H1 (cell line): ENCODE measurements around the gene GUCY1A1.

Experiments used
- CHD1 ChIP-seq: IDR thresholded peaks from 2 replicates; pipeline ENCODE4 v1.6.1; 2012; ENCODE audit warnings: low read depth, low read length, improper control_type of control experiment
- CTCF ChIP-seq, 3 experiments: IDR thresholded peaks; 1 replicate in 2 of 3; 2 replicates in 1 of 3; pipeline versions ENCODE4 v1.5.1 to v1.6.1; 2011; ENCODE audit warnings: low read length in 3 of 3, mild to moderate bottlenecking in 3 of 3, inconsistent platforms in 2 of 3, low read depth in 1 of 3, moderate library complexity in 1 of 3; ENCODE audit not compliant: insufficient read depth in 1 of 3; ENCODE audit errors: control extremely low read depth in 1 of 3
- EP300 ChIP-seq, 2 experiments: IDR thresholded peaks; 1 replicate in 1 of 2; 2 replicates in 1 of 2; pipeline ENCODE4 v1.6.1; 2011 to 2012; ENCODE audit warnings: low read depth in 2 of 2, low read length in 2 of 2, mild to moderate bottlenecking in 2 of 2, borderline replicate concordance in 1 of 2, inconsistent platforms in 1 of 2, moderate library complexity in 1 of 2
- MAFK ChIP-seq: IDR thresholded peaks from 2 replicates; pipeline ENCODE4 v1.6.1; 2012; ENCODE audit warnings: low read depth, mild to moderate bottlenecking, improper control_type of control experiment, low read length
- POLR2A ChIP-seq, 2 experiments: IDR thresholded peaks; 1 replicate in 1 of 2; 2 replicates in 1 of 2; pipeline ENCODE4 v1.6.1; 2011; ENCODE audit warnings: low read depth in 2 of 2, low read length in 2 of 2, mild to moderate bottlenecking in 2 of 2; ENCODE audit errors: control extremely low read depth in 1 of 2
- POLR2AphosphoS5 ChIP-seq: IDR thresholded peaks from 2 replicates; pipeline ENCODE4 v1.6.1; 2011; ENCODE audit warnings: low read depth, low read length
- POU5F1 ChIP-seq: IDR thresholded peaks from 2 replicates; pipeline ENCODE4 v1.6.1; 2011; ENCODE audit warnings: low read depth, mild to moderate bottlenecking, low read length, moderate library complexity
- SAP30 ChIP-seq: fragments of 300-600 bp; sonication (generic); IDR thresholded peaks from 2 replicates; pipeline ENCODE4 v1.7.1; 2012; ENCODE audit warnings: low read length, moderate library complexity, mild to moderate bottlenecking, inconsistent platforms; ENCODE audit not compliant: insufficient read depth, insufficient replicate concordance
- SIN3A ChIP-seq, 2 experiments: IDR thresholded peaks in 1 of 2; conservative IDR thresholded peaks in 1 of 2; 2 replicates each; pipeline ENCODE4 v1.6.1; 2011 to 2012; ENCODE audit warnings: low read length in 2 of 2, improper control_type of control experiment in 1 of 2, low read depth in 1 of 2, mild to moderate bottlenecking in 1 of 2
- SP1 ChIP-seq: IDR thresholded peaks from 2 replicates; pipeline ENCODE4 v1.6.1; 2011; ENCODE audit warnings: low read depth, low read length
- YY1 ChIP-seq: IDR thresholded peaks from 2 replicates; pipeline ENCODE4 v1.6.1; 2011; ENCODE audit warnings: low read depth, mild to moderate bottlenecking, low read length
- TF ChIP-seq, protein P1 (sequence below): IDR thresholded peaks from 2 replicates; pipeline ENCODE4 v1.6.1; 2011; ENCODE audit warnings: low read length, improper control_type of control experiment

DNA sequence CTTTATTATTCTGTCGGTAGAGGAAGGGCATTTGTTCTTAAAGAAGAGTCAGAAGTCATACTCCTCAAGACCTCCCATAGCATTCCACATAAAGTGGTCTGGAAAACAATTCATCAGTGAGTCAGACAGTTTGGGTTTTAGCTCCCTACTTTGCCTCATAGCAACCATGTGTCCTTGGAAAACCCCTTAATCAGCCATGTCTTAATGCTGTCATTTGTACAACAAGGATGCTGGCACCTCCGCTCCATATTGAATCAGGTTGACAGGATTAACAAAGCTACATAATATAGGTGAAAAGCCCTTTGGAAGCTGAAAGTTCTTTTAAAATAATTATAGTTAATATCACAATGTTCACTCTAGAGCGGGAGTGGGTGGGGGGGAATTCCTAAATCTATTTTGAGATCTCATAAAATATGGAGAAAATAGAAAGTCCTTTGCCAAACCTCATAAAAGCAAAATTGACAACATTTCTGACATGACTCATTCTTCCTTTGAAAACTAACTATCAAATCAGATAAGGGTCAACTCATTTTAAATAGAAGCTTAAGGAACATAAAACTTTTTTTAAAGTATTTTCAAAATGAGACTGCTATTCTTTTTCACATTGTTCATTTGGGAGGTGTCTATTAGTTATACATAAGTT is 37.3 kb upstream of the GUCY1A1 start:
- TF ChIP-seq CTCF (IDR thresholded peaks at IDR 0.05; ENCODE audit: control extremely low read depth in 1 of 3, insufficient read depth in 1 of 3, low read depth in 1 of 3, low read length in 3 of 3) (no peak), POLR2A (IDR thresholded peaks at IDR 0.05; ENCODE audit: control extremely low read depth in 1 of 2, low read depth in 2 of 2, low read length in 2 of 2) (no peak), EP300 (IDR thresholded peaks at IDR 0.05; ENCODE audit: borderline replicate concordance in 1 of 2, low read depth in 2 of 2, low read length in 2 of 2) (no peak), SAP30 (no peak), SP1 (no peak), YY1 (no peak), CHD1 (no peak), MAFK (no peak), POLR2AphosphoS5 (no peak), SIN3A (conservative IDR thresholded peaks at IDR 0.05 in 1 of 2, IDR thresholded peaks at IDR 0.05 in 1 of 2; ENCODE audit: low read depth in 1 of 2, low read length in 2 of 2) (no peak), POU5F1 (no peak)
- TF ChIP-seq, protein P1, sequence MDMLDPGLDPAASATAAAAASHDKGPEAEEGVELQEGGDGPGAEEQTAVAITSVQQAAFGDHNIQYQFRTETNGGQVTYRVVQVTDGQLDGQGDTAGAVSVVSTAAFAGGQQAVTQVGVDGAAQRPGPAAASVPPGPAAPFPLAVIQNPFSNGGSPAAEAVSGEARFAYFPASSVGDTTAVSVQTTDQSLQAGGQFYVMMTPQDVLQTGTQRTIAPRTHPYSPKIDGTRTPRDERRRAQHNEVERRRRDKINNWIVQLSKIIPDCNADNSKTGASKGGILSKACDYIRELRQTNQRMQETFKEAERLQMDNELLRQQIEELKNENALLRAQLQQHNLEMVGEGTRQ: no peak
